CD14-positive monocyte (primary cell): ENCODE data around the gene SYPL1. TPM values are rescaled to one million over a fixed set of nuclear protein-coding genes. Genes with fewer than 3 reads are reported as not detected.
"Not testable (repeated sequence)": the region's sequence is repeated elsewhere in the genome, so short reads cannot be mapped to it uniquely, and the experiment has no call there.

ENCODE experiments used
- DNase-seq, 3 donors: peaks; one replicate each; pipeline ENCODE4 v3.0.0-alpha.2; 2011 to 2022
- H2AFZ ChIP-seq: 2 replicates; pipeline ENCODE4 v1.6.0; 2012; ENCODE audit warnings: mild to moderate bottlenecking, low read depth, low read length, inconsistent platforms; ENCODE audit not compliant: insufficient read depth, poor library complexity, severe bottlenecking
- H3K27ac ChIP-seq, 2 donors: 1 replicate in 1 of 2; 2 replicates in 1 of 2; pipeline ENCODE4 v1.5.1; 2012 to 2013; ENCODE audit warnings: low read length in 2 of 2, control low read depth in 1 of 2, inconsistent platforms in 1 of 2, low read depth in 1 of 2, mild to moderate bottlenecking in 1 of 2
- H3K27me3 ChIP-seq, 2 donors: one replicate each; pipeline versions ENCODE4 v1.6.0 to v1.6.1; 2011 to 2013; ENCODE audit warnings: low read length in 2 of 2; ENCODE audit not compliant: control insufficient read depth in 2 of 2, insufficient read depth in 2 of 2
- H3K36me3 ChIP-seq, 2 donors: replicated peaks in 1 of 2; 1 replicate in 1 of 2; 2 replicates in 1 of 2; pipeline versions ENCODE4 v1.5.1 to v1.6.1; 2012 to 2013; ENCODE audit warnings: low read length in 2 of 2, control low read depth in 1 of 2, inconsistent platforms in 1 of 2, mild to moderate bottlenecking in 1 of 2; ENCODE audit not compliant: insufficient read depth in 2 of 2, control insufficient read depth in 1 of 2
- H3K4me1 ChIP-seq, 2 donors: 1 replicate in 1 of 2; 2 replicates in 1 of 2; pipeline versions ENCODE4 v1.5.1 to v1.6.1; 2012 to 2013; ENCODE audit warnings: low read length in 2 of 2, control low read depth in 1 of 2, inconsistent platforms in 1 of 2, mild to moderate bottlenecking in 1 of 2, moderate library complexity in 1 of 2; ENCODE audit not compliant: insufficient read depth in 2 of 2, control insufficient read depth in 1 of 2
- H3K4me2 ChIP-seq: replicated peaks from 2 replicates; pipeline ENCODE3; 2012; ENCODE audit warnings: low read length, moderate library complexity, mild to moderate bottlenecking; ENCODE audit not compliant: poor library complexity, severe bottlenecking; ENCODE audit errors: extremely low read depth
- H3K4me3 ChIP-seq, 3 experiments: fragments of 200-600 bp in 1 of 3; sonication (generic) in 1 of 3; replicated peaks in 1 of 3; 1 replicate in 2 of 3; 2 replicates in 1 of 3; pipeline ENCODE4 v1.5.1; 2011 to 2013; ENCODE audit warnings: low read length in 3 of 3, mild to moderate bottlenecking in 3 of 3, control low read depth in 2 of 3, low read depth in 2 of 3, inconsistent platforms in 1 of 3, moderate library complexity in 1 of 3
- H3K79me2 ChIP-seq: 2 replicates; pipeline ENCODE4 v1.6.0; 2012; ENCODE audit warnings: mild to moderate bottlenecking, control low read depth, inconsistent platforms, low read length, moderate library complexity; ENCODE audit not compliant: insufficient read depth
- H3K9ac ChIP-seq: 2 replicates; pipeline ENCODE4 v1.6.0; 2017; ENCODE audit warnings: low read length, mild to moderate bottlenecking; ENCODE audit not compliant: insufficient read depth, poor library complexity, severe bottlenecking
- H3K9me3 ChIP-seq, 2 donors: replicated peaks in 1 of 2; 1 replicate in 1 of 2; 2 replicates in 1 of 2; pipeline versions ENCODE4 v1.5.1 to v1.6.1; 2012 to 2013; ENCODE audit warnings: low read length in 2 of 2, control low read depth in 1 of 2; ENCODE audit not compliant: control insufficient read depth in 1 of 2, insufficient read depth in 1 of 2
- H4K20me1 ChIP-seq: 2 replicates; pipeline ENCODE4 v1.6.0; 2012; ENCODE audit warnings: mild to moderate bottlenecking, low read length, control low read depth, moderate library complexity; ENCODE audit not compliant: insufficient read depth
- H3K27ac Mint-ChIP-seq, 7 donors: one replicate each; pipeline ENCODE4 v1.8.0; 2020; ENCODE audit warnings: mild to moderate bottlenecking in 7 of 7, mixed read lengths in 7 of 7, moderate library complexity in 6 of 7, inconsistent platforms in 2 of 7
- H3K27me3 Mint-ChIP-seq, 3 donors: one replicate each; pipeline ENCODE4 v1.8.0; 2021 to 2022; ENCODE audit warnings: low read depth in 3 of 3, mild to moderate bottlenecking in 3 of 3, mixed read lengths in 3 of 3, moderate library complexity in 3 of 3, inconsistent platforms in 1 of 3
- H3K36me3 Mint-ChIP-seq, 2 donors: one replicate each; pipeline ENCODE4 v1.8.0; 2020; ENCODE audit warnings: mixed read lengths in 2 of 2, inconsistent platforms in 1 of 2, mild to moderate bottlenecking in 1 of 2
- H3K4me1 Mint-ChIP-seq: one replicate; pipeline ENCODE4 v1.8.0; 2020; ENCODE audit warnings: mild to moderate bottlenecking, mixed read lengths
- H3K4me3 Mint-ChIP-seq, 2 donors: one replicate each; pipeline ENCODE4 v1.8.0; 2020; ENCODE audit warnings: mild to moderate bottlenecking in 2 of 2, mixed read lengths in 2 of 2, moderate library complexity in 1 of 2
- H3K9me3 Mint-ChIP-seq, 7 donors: one replicate each; pipeline ENCODE4 v1.8.0; 2020 to 2022; ENCODE audit warnings: mixed read lengths in 7 of 7, mild to moderate bottlenecking in 6 of 7, moderate library complexity in 6 of 7, inconsistent platforms in 2 of 7
- CTCF ChIP-seq: fragments of 200-600 bp; IDR thresholded peaks from one replicate; pipeline ENCODE4 v1.8.0; 2022; ENCODE audit warnings: antibody characterized with exemption, mild to moderate bottlenecking
- WGBS: methylation state at CpG from one replicate; pipeline ENCODE4 v1.1.5; 2013; ENCODE audit warnings: missing lambda C conversion rate; ENCODE audit not compliant: insufficient coverage; 5-methylcytosine and 5-hydroxymethylcytosine counted together
- intact Hi-C, 2 donors: fragments of 100-400 bp; cut with micrococcal nuclease; formaldehyde crosslinking; loops; one replicate each; pipeline versions ENCODE4 v1.15.0 to v1.15.1; 2023
- polyA plus RNA-seq, 3 donors: library from polyadenylated mRNA; depleted of rRNA in 1 of 3; unstranded in 2 of 3; stranded (reverse) in 1 of 3; fragments of 300-500 nt in 2 of 3; fragments of >200 nt in 1 of 3; fragmentation: Illumina TruSeq in 2 of 3; gene quantifications; 1 replicate in 2 of 3; 2 replicates in 1 of 3; pipeline ENCODE4 v1.2.3, GENCODE V29; 2012 to 2021

SYPL1 gene
- polyA plus RNA-seq, 3 donors = 22.3 to 82.1 (median 64.7) TPM

DNA sequence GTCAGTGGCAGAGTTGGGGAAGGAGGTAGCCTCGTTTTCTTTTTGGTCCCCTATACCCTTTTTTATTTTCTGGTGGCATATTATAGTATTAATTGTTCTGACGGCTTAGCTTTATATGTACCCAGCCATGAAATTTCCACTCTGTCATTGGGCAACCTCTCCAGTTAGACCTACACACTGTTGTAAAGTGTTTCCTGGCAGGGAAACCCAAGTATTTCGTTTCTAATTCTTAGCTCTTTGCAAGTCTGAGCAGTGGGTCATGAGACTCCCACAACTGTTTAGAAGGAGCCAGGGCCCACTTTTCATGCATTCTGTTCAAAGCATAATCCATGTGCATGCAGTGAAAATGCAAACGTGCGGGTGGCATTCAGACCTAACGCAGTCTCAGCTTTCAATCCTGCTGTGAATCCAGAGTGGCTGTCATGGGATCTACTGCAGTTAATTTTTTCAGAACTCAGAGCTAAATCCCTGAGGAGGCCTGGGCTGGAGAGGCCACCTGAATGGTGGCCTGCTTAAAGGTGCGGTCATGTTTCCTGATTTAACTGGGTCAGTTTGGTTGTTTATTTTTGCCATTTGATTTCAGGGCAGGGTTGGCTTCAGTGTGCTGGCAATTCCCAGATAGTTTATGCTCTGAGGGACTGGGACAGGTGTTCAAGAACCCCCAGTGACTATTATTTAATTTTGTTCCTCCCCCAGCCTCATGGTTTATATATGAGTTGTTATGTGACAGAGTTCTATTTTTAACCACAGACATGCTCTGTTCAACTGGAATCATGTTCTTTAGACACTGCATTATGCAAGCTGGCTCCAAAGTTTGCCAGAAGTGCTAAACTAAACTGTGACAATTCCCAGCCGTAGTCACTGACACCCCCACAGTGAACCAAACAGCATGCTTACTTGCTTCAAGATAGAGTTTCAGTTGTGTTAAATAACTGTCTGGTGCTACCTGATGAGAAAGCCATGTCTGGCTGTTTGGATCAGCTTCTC is 27.4 kb upstream of the SYPL1 start:
- DNase-seq = no peak
- no peak overlapping the region for H3K4me2 ChIP-seq

DNA sequence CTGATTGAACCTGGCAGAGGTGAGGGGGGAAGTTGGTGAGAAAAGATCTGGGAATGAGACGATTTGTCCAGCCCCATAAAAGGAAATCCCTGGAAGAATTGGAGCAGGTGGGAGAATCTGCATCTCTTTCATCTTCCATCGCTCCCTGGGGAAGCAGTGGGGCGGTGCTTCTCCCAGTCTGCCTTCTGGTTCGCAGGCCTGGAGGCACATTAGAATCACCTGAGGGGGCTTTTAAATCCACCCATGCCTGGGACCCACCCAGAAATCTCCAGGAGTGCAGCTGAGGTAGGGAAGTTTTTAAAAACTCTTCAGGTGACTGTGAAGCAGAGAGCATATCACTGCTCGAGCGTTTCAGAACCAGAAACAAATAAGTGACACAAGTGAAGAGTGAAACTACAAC is 26.7 kb upstream of the SYPL1 start:
- intact Hi-C loops = no loop called here
- H3K27ac Mint-ChIP-seq = no peak overlapping the region
- H3K4me3 ChIP-seq = no peak overlapping the region
- H3K9ac ChIP-seq = no peak overlapping the region
- peaks cover 4% of the 10 kb centered on the region for H3K4me1 Mint-ChIP-seq
- no peaks in the 10 kb centered on the region for H4K20me1 ChIP-seq
- H3K36me3 Mint-ChIP-seq = no peaks in the 10 kb centered on the region
- peaks cover 0 to 2% of the 10 kb centered on the region in 2 donors for H3K27me3 ChIP-seq
- H3K79me2 ChIP-seq = no peaks in the 10 kb centered on the region
- peaks cover 0 to 2% (median 0%) of the 10 kb centered on the region in 7 donors for H3K9me3 Mint-ChIP-seq
- no peak overlapping the region for H3K4me2 ChIP-seq
- peaks cover 2 to 14% (median 13%) of the 10 kb centered on the region in 3 donors for H3K27me3 Mint-ChIP-seq
- no peaks in the 10 kb centered on the region for H3K9me3 ChIP-seq
- no peak overlapping the region for H2AFZ ChIP-seq
- no peaks in the 10 kb centered on the region for H3K4me1 ChIP-seq
- no peak for TF ChIP-seq CTCF
- 93% methylated on average over 3 of the region's 6 CpGs for WGBS
- no peak overlapping the region for H3K27ac ChIP-seq
- no peak for DNase-seq
- H3K36me3 ChIP-seq = no peaks in the 10 kb centered on the region
- H3K4me3 Mint-ChIP-seq = no peak overlapping the region

More for the DNA sequence above, 27.4 kb upstream of the SYPL1 start:
- H3K4me1 Mint-ChIP-seq = peaks cover 1% of the 10 kb centered on the region
- H3K27me3 Mint-ChIP-seq = peaks cover 2 to 14% (median 13%) of the 10 kb centered on the region in 3 donors
- H3K36me3 ChIP-seq = no peaks in the 10 kb centered on the region
- H3K9me3 Mint-ChIP-seq = peaks cover 0 to 2% (median 0%) of the 10 kb centered on the region in 7 donors
- intact Hi-C loops = no loop called here
- H3K4me1 ChIP-seq = no peaks in the 10 kb centered on the region
- H3K9ac ChIP-seq = no peak overlapping the region
- WGBS = 86% methylated on average over 4 of the region's 8 CpGs
- no peak for TF ChIP-seq CTCF
- no peaks in the 10 kb centered on the region for H3K79me2 ChIP-seq
- no peak overlapping the region for H3K4me3 ChIP-seq
- H3K27ac Mint-ChIP-seq = no peak overlapping the region
- H2AFZ ChIP-seq = no peak overlapping the region
- H4K20me1 ChIP-seq = no peaks in the 10 kb centered on the region
- no peaks in the 10 kb centered on the region for H3K9me3 ChIP-seq
- no peaks in the 10 kb centered on the region for H3K36me3 Mint-ChIP-seq
- no peak overlapping the region for H3K4me3 Mint-ChIP-seq
- peaks cover 0 to 2% of the 10 kb centered on the region in 2 donors for H3K27me3 ChIP-seq
- H3K27ac ChIP-seq = no peak overlapping the region

- H2AFZ ChIP-seq, H3K36me3 Mint-ChIP-seq, H3K27ac ChIP-seq, H3K4me1 Mint-ChIP-seq, H3K9ac ChIP-seq, H3K9me3 Mint-ChIP-seq, intact Hi-C loops, H3K4me3 Mint-ChIP-seq, H3K4me3 ChIP-seq, H3K27ac Mint-ChIP-seq, H3K27me3 ChIP-seq, H4K20me1 ChIP-seq, H3K9me3 ChIP-seq, DNase-seq, H3K4me1 ChIP-seq, H3K4me2 ChIP-seq, H3K36me3 ChIP-seq, H3K79me2 ChIP-seq: not testable (repeated sequence)
- peaks cover 2 to 14% (median 14%) of the 10 kb centered on the region in 3 donors for H3K27me3 Mint-ChIP-seq
These were observed 26.1 kb upstream of the SYPL1 start for GRCh38 chr7:106138181-106138580.
